ENCODE data around the gene CLDN18. TPM values are rescaled to one million over a fixed set of nuclear protein-coding genes. Genes with fewer than 3 reads are reported as not detected.

The CLDN18 gene
- polyA plus RNA-seq, 4 donors = 0.19 to 2.7 (median 0.36) TPM

DNA sequence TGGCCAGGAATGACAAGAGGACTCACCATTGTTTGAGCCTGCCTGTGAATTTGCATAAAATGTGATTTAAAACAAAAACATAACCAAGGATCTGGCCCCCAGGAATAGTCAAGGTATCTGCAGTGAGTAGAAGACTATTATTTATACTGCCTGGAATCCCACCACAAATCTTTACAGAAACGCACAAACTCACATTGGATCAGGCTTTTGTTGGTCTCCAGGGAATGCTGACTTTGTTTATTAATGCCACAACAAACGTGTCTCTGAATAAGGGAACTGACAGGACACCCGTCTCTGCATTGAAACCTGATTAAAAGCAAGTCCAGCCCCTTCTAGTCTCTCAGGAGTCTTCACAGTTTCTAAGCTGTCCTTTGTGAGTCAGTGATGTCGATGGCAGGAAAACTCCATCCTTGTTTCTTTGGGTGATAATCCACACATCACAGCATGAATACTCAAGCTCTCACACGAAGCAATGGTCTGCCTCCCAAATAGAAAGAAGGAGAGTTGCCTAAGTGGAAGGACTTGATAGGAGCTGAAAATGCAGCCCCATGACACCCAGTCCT, 37.7 kb downstream of the CLDN18 start:
- WGBS, 3 donors = 58 to 69% (median 60%) methylated on average over 5 of the region's 5 CpGs
- FAIRE-seq = no peak

DNA sequence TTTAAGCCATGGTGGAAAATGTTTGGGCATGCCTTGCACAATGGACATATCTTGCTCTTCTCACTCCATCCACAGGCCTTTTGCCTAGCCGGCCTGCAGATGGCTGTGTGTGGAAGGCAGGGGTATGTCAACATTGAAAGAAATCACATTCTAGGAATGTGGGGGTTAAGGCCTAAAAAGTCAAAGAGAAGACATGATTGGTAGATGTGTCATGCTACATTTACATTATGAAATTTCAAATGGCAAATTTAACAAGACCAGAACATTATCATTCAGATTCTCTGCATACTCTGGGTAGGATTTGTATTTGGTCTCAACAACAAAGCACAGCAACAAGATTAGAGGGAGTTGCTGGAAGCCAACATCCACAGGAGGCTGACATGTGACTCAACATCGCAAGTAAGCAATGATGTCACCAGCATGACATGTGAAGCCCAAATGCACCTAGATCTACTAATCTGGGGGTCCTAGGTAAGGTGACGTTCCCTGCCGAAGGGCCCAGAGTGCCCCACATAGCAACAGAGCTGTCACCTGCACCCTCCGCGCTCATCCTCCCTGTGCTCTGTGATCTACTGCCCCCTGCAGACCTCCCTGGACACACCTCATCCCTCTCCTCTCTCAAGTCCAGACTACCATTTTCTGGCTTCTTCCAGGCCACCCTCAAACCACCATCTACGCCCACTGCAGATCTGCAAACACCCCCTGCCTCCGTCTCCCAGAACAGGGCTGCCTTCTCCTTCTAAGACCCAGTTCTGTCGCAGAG, 39.4 kb downstream of the CLDN18 start:
- DNase-seq = no peak
- H3K4me3 ChIP-seq (ENCODE audit: low read depth in 1 of 3, low read length in 3 of 3) = no peak overlapping the region
- no peaks in the 10 kb centered on the region for H3K9me3 ChIP-seq (ENCODE audit: control insufficient read depth in 2 of 2, insufficient read depth in 1 of 2, low read depth in 1 of 2, low read length in 1 of 2)
- H3K36me3 ChIP-seq (ENCODE audit: control insufficient read depth in 3 of 3, insufficient read depth in 2 of 3, low read depth in 1 of 3, low read length in 3 of 3) = peaks cover 0 to 2% (median 0%) of the 10 kb centered on the region in 3 donors
- no peak for FAIRE-seq
- 90 to 93% (median 93%) methylated on average over 9 of the region's 9 CpGs for WGBS, 3 donors
- H3K27me3 ChIP-seq (ENCODE audit: control insufficient read depth in 3 of 3, insufficient read depth in 3 of 3, low read length in 3 of 3) = no peaks in the 10 kb centered on the region
- no peaks in the 10 kb centered on the region for H3K4me1 ChIP-seq (ENCODE audit: control insufficient read depth in 3 of 3, insufficient read depth in 2 of 3, low read depth in 1 of 3, low read length in 2 of 3)
- no peak overlapping the region for H3K27ac ChIP-seq (ENCODE audit: low read depth in 1 of 3, low read length in 2 of 3)

More for the DNA sequence above, 37.7 kb downstream of the CLDN18 start:
- Histone ChIP-seq H3K36me3 (ENCODE audit: control insufficient read depth in 3 of 3, insufficient read depth in 2 of 3, low read depth in 1 of 3, low read length in 3 of 3) (peaks cover 0 to 2% (median 0%) of the 10 kb centered on the region in 3 donors), H3K27ac (ENCODE audit: low read depth in 1 of 3, low read length in 2 of 3) (no peak overlapping the region), H3K9me3 (ENCODE audit: control insufficient read depth in 2 of 2, insufficient read depth in 1 of 2, low read depth in 1 of 2, low read length in 1 of 2) (no peaks in the 10 kb centered on the region), H3K4me3 (ENCODE audit: low read depth in 1 of 3, low read length in 3 of 3) (no peak overlapping the region), H3K4me1 (ENCODE audit: control insufficient read depth in 3 of 3, insufficient read depth in 2 of 3, low read depth in 1 of 3, low read length in 2 of 3) (no peaks in the 10 kb centered on the region), H3K27me3 (ENCODE audit: control insufficient read depth in 3 of 3, insufficient read depth in 3 of 3, low read length in 3 of 3) (no peaks in the 10 kb centered on the region)
- DNase-seq = no peak

DNA sequence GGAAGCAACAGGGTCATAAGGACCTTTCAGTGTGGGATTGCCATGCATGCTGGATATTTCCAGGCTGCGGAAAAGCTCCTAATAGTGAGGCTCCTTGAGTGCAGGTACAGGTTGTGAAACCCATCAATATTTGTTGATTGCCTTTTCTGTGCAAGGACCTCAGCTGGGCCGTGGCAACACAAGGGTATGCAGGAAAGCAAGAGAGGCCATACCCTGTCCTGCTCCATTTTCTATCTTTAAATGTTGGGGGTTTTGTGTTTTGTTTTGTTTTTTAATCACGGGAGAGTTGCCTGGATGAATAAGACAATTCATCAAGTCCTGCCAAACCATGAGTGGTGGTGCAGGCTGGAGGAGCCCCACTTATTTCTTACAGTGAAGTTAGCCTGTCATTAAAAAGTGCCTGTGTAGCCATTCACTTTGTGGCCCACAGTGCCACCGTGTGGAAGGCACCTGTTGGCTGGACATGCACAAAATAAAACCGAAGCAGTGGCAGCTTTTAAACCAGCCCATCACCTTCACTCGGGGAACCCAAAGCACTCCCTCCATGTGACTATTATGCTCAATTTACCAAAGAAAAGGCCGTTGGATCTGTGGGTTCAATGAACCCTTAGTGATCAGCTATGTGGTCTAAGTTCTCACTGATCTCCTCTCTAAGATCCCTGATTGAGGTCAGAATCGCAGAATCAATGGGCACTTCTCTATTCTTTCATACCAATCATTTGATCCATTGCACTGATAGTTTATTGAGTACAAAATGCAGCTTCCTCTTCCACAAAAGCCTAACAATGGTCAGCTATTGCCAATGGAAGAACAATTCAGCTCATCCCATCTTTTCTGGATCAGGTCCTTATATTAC, 42.2 kb downstream of the CLDN18 start:
- DNase-seq (peak; percentile 34 to 44), FAIRE-seq (no peak)
- H3K27me3 ChIP-seq (ENCODE audit: control insufficient read depth in 3 of 3, insufficient read depth in 3 of 3, low read length in 3 of 3) = no peaks in the 10 kb centered on the region
- no peak overlapping the region for H3K4me3 ChIP-seq (ENCODE audit: low read depth in 1 of 3, low read length in 3 of 3)
- no peaks in the 10 kb centered on the region for H3K9me3 ChIP-seq (ENCODE audit: control insufficient read depth in 2 of 2, insufficient read depth in 1 of 2, low read depth in 1 of 2, low read length in 1 of 2)
- H3K27ac ChIP-seq (ENCODE audit: low read depth in 1 of 3, low read length in 2 of 3) = no peak overlapping the region
- no peaks in the 10 kb centered on the region for H3K4me1 ChIP-seq (ENCODE audit: control insufficient read depth in 3 of 3, insufficient read depth in 2 of 3, low read depth in 1 of 3, low read length in 2 of 3)
- 41 to 47% (median 41%) methylated on average over 8 of the region's 8 CpGs for WGBS, 3 donors
- H3K36me3 ChIP-seq (ENCODE audit: control insufficient read depth in 3 of 3, insufficient read depth in 2 of 3, low read depth in 1 of 3, low read length in 3 of 3) = peaks cover 0 to 2% (median 0%) of the 10 kb centered on the region in 3 donors

DNA sequence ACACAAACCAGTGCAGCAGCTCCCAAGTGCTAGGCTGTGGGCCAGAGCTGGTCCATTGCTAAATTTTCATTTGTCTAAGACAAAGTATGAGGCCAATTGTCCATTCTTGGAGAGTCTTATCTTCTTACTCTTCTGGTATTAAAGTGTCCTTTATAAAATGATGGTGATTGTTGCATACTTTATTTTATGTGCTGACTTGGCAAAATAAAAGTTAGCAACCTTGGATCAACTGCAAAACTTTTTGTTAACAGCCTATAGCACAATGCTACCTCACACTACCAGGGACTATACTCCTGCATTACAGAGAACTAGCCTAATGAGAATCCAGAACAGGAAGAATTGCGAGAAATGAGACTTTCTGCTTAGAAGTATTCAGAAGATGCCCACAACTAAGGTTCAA, 44.1 kb downstream of the CLDN18 start:
- Histone ChIP-seq H3K36me3 (ENCODE audit: control insufficient read depth in 3 of 3, insufficient read depth in 2 of 3, low read depth in 1 of 3, low read length in 3 of 3) (peaks cover 0 to 2% (median 0%) of the 10 kb centered on the region in 3 donors), H3K27me3 (ENCODE audit: control insufficient read depth in 3 of 3, insufficient read depth in 3 of 3, low read length in 3 of 3) (no peaks in the 10 kb centered on the region), H3K4me3 (ENCODE audit: low read depth in 1 of 3, low read length in 3 of 3) (no peak overlapping the region), H3K27ac (ENCODE audit: low read depth in 1 of 3, low read length in 2 of 3) (no peak overlapping the region), H3K4me1 (ENCODE audit: control insufficient read depth in 3 of 3, insufficient read depth in 2 of 3, low read depth in 1 of 3, low read length in 2 of 3) (no peaks in the 10 kb centered on the region), H3K9me3 (ENCODE audit: control insufficient read depth in 2 of 2, insufficient read depth in 1 of 2, low read depth in 1 of 2, low read length in 1 of 2) (no peaks in the 10 kb centered on the region)
- no peak for FAIRE-seq
- no peak for DNase-seq
- WGBS, 3 donors = 80 to 95% (median 89%) methylated on average over 1 of the region's 1 CpG

DNA sequence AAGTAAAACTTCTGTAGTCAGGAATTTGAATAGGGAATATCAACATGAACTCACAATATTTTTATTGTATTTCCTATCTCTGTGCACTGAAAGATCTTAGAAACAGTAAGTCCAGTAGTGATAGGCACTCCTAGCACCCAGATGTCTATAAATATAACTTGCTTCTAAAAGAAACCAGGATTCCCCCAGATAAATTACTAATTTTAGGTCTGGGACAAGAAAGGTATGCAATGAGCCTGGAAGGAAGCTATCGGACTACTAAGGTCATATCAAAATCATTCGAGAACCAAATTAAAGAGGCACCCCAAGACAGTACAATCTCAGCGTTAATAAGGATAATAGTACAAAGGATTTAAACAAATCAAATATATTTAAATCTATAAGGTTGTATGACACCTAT, 47.4 kb downstream of the CLDN18 start:
- Histone ChIP-seq H3K36me3 (ENCODE audit: control insufficient read depth in 3 of 3, insufficient read depth in 2 of 3, low read depth in 1 of 3, low read length in 3 of 3) (no peaks in the 10 kb centered on the region), H3K9me3 (ENCODE audit: control insufficient read depth in 2 of 2, insufficient read depth in 1 of 2, low read depth in 1 of 2, low read length in 1 of 2) (no peaks in the 10 kb centered on the region), H3K27ac (ENCODE audit: low read depth in 1 of 3, low read length in 2 of 3) (no peak overlapping the region), H3K27me3 (ENCODE audit: control insufficient read depth in 3 of 3, insufficient read depth in 3 of 3, low read length in 3 of 3) (no peaks in the 10 kb centered on the region), H3K4me3 (ENCODE audit: low read depth in 1 of 3, low read length in 3 of 3) (no peak overlapping the region), H3K4me1 (ENCODE audit: control insufficient read depth in 3 of 3, insufficient read depth in 2 of 3, low read depth in 1 of 3, low read length in 2 of 3) (no peaks in the 10 kb centered on the region)
- DNase-seq (no peak), FAIRE-seq (no peak)
- WGBS, 3 donors = 84 to 97% (median 90%) methylated on average over 3 of the region's 3 CpGs

DNA sequence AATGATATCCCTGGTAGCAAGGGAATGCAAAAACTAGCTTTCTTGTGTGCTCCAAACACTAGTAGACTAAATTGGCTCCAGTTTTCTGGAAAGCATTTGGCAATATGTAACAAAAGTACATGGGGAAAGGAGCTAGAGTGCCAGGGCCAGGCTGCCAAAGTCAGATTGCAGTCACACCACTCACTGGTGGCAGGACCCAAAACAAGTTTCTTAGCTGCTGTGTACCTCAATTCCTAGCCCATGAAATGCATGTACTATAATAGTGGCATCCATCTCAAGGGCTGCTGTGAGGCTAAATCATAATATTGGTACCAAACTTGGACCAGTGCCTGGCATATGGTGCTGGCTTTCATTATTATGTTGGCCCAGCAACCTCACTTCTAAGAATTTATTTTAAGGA, 49.3 kb downstream of the CLDN18 start:
- no peaks in the 10 kb centered on the region for H3K4me1 ChIP-seq (ENCODE audit: control insufficient read depth in 3 of 3, insufficient read depth in 2 of 3, low read depth in 1 of 3, low read length in 2 of 3)
- FAIRE-seq (no peak), DNase-seq (no peak)
- H3K36me3 ChIP-seq (ENCODE audit: control insufficient read depth in 3 of 3, insufficient read depth in 2 of 3, low read depth in 1 of 3, low read length in 3 of 3) = peaks cover 0 to 4% (median 0%) of the 10 kb centered on the region in 3 donors
- no peaks in the 10 kb centered on the region for H3K9me3 ChIP-seq (ENCODE audit: control insufficient read depth in 2 of 2, insufficient read depth in 1 of 2, low read depth in 1 of 2, low read length in 1 of 2)
- H3K27me3 ChIP-seq (ENCODE audit: control insufficient read depth in 3 of 3, insufficient read depth in 3 of 3, low read length in 3 of 3) = no peaks in the 10 kb centered on the region
- no peak overlapping the region for H3K4me3 ChIP-seq (ENCODE audit: low read depth in 1 of 3, low read length in 3 of 3)
- no peak overlapping the region for H3K27ac ChIP-seq (ENCODE audit: low read depth in 1 of 3, low read length in 2 of 3)

DNA sequence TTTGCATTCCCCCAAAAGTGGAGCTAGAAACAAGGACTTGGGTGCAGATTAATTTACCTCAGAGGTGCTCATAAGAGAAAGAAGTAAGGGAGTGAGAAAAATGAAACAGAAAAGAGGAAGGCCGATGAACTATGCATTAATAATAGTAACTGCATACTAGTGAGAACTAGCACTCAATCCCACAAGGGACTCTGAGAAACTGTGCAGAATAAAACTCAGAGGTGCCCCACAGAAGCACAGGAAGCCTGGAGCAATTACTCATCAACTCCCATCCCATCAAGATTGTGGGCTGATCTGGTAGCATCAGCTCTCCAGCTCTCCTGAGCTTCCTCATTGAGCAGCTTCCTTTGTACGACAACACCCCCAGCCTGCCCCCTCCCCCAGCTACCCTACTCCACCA, 50.8 kb downstream of the CLDN18 start:
- H3K27me3 ChIP-seq (ENCODE audit: control insufficient read depth in 3 of 3, insufficient read depth in 3 of 3, low read length in 3 of 3) = no peaks in the 10 kb centered on the region
- no peak for DNase-seq
- FAIRE-seq = no peak
- WGBS, 3 donors = 62 to 100% (median 75%) methylated on average over 1 to 2 of the region's 2 CpGs
- no peaks in the 10 kb centered on the region for H3K4me1 ChIP-seq (ENCODE audit: control insufficient read depth in 3 of 3, insufficient read depth in 2 of 3, low read depth in 1 of 3, low read length in 2 of 3)
- H3K4me3 ChIP-seq (ENCODE audit: low read depth in 1 of 3, low read length in 3 of 3) = no peak overlapping the region
- H3K9me3 ChIP-seq (ENCODE audit: control insufficient read depth in 2 of 2, insufficient read depth in 1 of 2, low read depth in 1 of 2, low read length in 1 of 2) = no peaks in the 10 kb centered on the region
- peaks cover 0 to 6% (median 0%) of the 10 kb centered on the region in 3 donors for H3K36me3 ChIP-seq (ENCODE audit: control insufficient read depth in 3 of 3, insufficient read depth in 2 of 3, low read depth in 1 of 3, low read length in 3 of 3)
- no peak overlapping the region for H3K27ac ChIP-seq (ENCODE audit: low read depth in 1 of 3, low read length in 2 of 3)

DNA sequence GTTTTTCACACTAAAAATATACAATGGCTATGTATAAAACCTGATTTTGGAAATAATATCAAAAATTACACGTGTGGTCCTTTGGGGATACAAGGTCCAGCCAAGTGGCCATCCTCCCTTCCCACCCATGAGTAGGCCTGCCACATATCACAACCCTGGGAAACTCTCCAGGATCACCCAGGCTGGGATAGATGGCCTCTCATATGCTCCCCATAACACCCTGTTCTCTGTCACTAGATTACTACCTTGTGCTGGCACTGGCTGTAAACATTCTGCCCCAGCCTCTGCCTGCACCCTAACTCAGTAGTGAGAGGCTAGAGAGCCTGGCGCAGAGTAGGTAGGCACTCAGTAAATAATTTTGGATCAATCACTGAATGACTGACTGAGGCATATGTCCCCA, 52.1 kb downstream of the CLDN18 start:
- Histone ChIP-seq H3K4me3 (ENCODE audit: low read depth in 1 of 3, low read length in 3 of 3) (no peak overlapping the region), H3K4me1 (ENCODE audit: control insufficient read depth in 3 of 3, insufficient read depth in 2 of 3, low read depth in 1 of 3, low read length in 2 of 3) (no peaks in the 10 kb centered on the region), H3K36me3 (ENCODE audit: control insufficient read depth in 3 of 3, insufficient read depth in 2 of 3, low read depth in 1 of 3, low read length in 3 of 3) (peaks cover 0 to 12% (median 0%) of the 10 kb centered on the region in 3 donors), H3K9me3 (ENCODE audit: control insufficient read depth in 2 of 2, insufficient read depth in 1 of 2, low read depth in 1 of 2, low read length in 1 of 2) (no peaks in the 10 kb centered on the region), H3K27me3 (ENCODE audit: control insufficient read depth in 3 of 3, insufficient read depth in 3 of 3, low read length in 3 of 3) (no peaks in the 10 kb centered on the region), H3K27ac (ENCODE audit: low read depth in 1 of 3, low read length in 2 of 3) (no peak overlapping the region)
- no peak for DNase-seq
- WGBS, 3 donors = 79 to 89% (median 86%) methylated on average over 2 of the region's 2 CpGs
- no peak for FAIRE-seq

All from small intestine (tissue), 7 donors.